Gastrocnemius medialis (tissue), 4 donors: ENCODE measurements around the gene OR6C75. TPM values are rescaled to one million over a fixed set of nuclear protein-coding genes. Genes with fewer than 3 reads are reported as not detected.
"Not testable (repeated sequence)": the region's sequence is repeated elsewhere in the genome, so short reads cannot be mapped to it uniquely, and the experiment has no call there.

ENCODE experiments used
- ATAC-seq, 2 donors: fragments of 150-250 bp; one replicate each; pipeline ENCODE4 v1.9.1; 2016
- DNase-seq, 2 donors: peaks; one replicate each; pipeline ENCODE4 v3.0.0-alpha.2; 2019
- H3K27ac ChIP-seq, 4 donors: fragments of 200-600 bp; sonication (generic); 1 replicate in 1 of 4; 2 replicates in 3 of 4; pipeline ENCODE4 v1.5.1; 2016 to 2018; ENCODE audit warnings: mild to moderate bottlenecking in 2 of 4, moderate library complexity in 1 of 4
- H3K27me3 ChIP-seq, 3 donors: fragments of 200-600 bp; sonication (generic) in 2 of 3; 1 replicate in 1 of 3; 2 replicates in 2 of 3; pipeline versions ENCODE4 v1.5.1 to v1.6.0; 2016 to 2019; ENCODE audit warnings: mild to moderate bottlenecking in 1 of 3, moderate library complexity in 1 of 3
- H3K36me3 ChIP-seq, 2 donors: fragments of 200-600 bp; sonication (generic) in 1 of 2; one replicate each; pipeline ENCODE4 v1.5.1; 2017 to 2018
- H3K4me1 ChIP-seq, 2 donors: fragments of 200-600 bp; sonication (generic) in 1 of 2; one replicate each; pipeline ENCODE4 v1.5.1; 2016 to 2017; ENCODE audit warnings: mild to moderate bottlenecking in 2 of 2
- H3K4me3 ChIP-seq, 4 donors: fragments of 200-600 bp; sonication (generic) in 3 of 4; 1 replicate in 1 of 4; 2 replicates in 3 of 4; pipeline ENCODE4 v1.5.1; 2016 to 2019; ENCODE audit warnings: mild to moderate bottlenecking in 2 of 4
- H3K9me3 ChIP-seq, 3 donors: fragments of 200-600 bp; sonication (generic) in 2 of 3; 1 replicate in 1 of 3; 2 replicates in 2 of 3; pipeline ENCODE4 v1.5.1; 2016 to 2019
- POLR2A ChIP-seq, 2 donors: fragments of 450-650 bp; IDR thresholded peaks; one replicate each; pipeline ENCODE4 v1.6.1; 2017; ENCODE audit warnings: antibody characterized with exemption in 2 of 2, mild to moderate bottlenecking in 2 of 2, moderate library complexity in 2 of 2
- in situ Hi-C, 4 donors: fragments of 200-750 bp; cut with MboI; loops; one replicate each; pipeline versions ENCODE4 v1.15.0 to v1.8.0; 2017; ENCODE audit warnings: low sequenced_read_pairs in 4 of 4
- intact Hi-C: fragments of 100-400 bp; cut with DNase I; formaldehyde crosslinking; loops from one replicate; pipeline ENCODE4 v1.15.1; 2023; ENCODE audit warnings: low total_unique reads
- total RNA-seq, 4 donors: library from RNA; depleted of rRNA; stranded (reverse); fragments of >200 nt; gene quantifications; one replicate each; pipeline versions ENCODE4 v1.1.0 to v1.2.3, GENCODE V29; 2016
- TF ChIP-seq, protein P1 (sequence below), 5 experiments: fragments of 450-650 bp in 3 of 5; fragments of 200-600 bp in 2 of 5; sonication (generic) in 2 of 5; IDR thresholded peaks in 4 of 5; conservative IDR thresholded peaks in 1 of 5; 1 replicate in 4 of 5; 2 replicates in 1 of 5; pipeline ENCODE4 v1.5.1; 2016 to 2019; ENCODE audit warnings: antibody characterized with exemption in 5 of 5, mild to moderate bottlenecking in 3 of 5, moderate library complexity in 3 of 5

The OR6C75 gene
- total RNA-seq, 4 donors from 2014 or later: not detected

- Histone ChIP-seq H3K27ac (no peak overlapping the region), H3K9me3 (no peaks in the 10 kb centered on the region), H3K27me3 (no peaks in the 10 kb centered on the region), H3K4me3 (no peak overlapping the region), H3K4me1 (no peaks in the 10 kb centered on the region), H3K36me3 (no peaks in the 10 kb centered on the region)
- in situ Hi-C loops: no loop called here
- no peak for DNase-seq
- ATAC-seq: no peak
- intact Hi-C loops: no loop called here
- no peak for TF ChIP-seq POLR2A (IDR thresholded peaks at IDR 0.05)
- TF ChIP-seq, protein P1, sequence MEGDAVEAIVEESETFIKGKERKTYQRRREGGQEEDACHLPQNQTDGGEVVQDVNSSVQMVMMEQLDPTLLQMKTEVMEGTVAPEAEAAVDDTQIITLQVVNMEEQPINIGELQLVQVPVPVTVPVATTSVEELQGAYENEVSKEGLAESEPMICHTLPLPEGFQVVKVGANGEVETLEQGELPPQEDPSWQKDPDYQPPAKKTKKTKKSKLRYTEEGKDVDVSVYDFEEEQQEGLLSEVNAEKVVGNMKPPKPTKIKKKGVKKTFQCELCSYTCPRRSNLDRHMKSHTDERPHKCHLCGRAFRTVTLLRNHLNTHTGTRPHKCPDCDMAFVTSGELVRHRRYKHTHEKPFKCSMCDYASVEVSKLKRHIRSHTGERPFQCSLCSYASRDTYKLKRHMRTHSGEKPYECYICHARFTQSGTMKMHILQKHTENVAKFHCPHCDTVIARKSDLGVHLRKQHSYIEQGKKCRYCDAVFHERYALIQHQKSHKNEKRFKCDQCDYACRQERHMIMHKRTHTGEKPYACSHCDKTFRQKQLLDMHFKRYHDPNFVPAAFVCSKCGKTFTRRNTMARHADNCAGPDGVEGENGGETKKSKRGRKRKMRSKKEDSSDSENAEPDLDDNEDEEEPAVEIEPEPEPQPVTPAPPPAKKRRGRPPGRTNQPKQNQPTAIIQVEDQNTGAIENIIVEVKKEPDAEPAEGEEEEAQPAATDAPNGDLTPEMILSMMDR (IDR thresholded peaks at IDR 0.05 in 4 of 5, conservative IDR thresholded peaks at IDR 0.05 in 1 of 5): no peak
Observed at GRCh38 chr12:55392032-55392795, 29.4 kb downstream of the OR6C75 start.

DNA sequence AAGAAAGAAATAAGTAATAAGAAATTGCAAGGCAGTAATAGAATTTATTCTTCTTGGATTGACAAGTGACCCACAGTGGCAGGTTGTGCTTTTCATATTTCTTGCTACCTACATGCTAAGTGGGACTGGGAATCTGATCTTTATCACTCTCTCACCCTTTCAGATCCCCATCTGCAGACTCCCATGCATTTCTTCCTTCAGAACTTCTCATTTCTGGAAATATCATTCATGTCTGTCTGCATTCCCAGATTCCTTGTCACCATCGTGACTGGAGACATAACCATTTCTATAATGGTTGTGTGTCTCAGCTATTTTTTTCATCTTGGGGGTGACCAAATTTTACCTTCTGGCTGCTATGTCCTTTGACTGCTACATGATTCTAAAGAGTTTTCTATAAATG lies 33.6 kb downstream of the OR6C75 start:
- in situ Hi-C loops (no loop called here), intact Hi-C loops (no loop called here)

DNA sequence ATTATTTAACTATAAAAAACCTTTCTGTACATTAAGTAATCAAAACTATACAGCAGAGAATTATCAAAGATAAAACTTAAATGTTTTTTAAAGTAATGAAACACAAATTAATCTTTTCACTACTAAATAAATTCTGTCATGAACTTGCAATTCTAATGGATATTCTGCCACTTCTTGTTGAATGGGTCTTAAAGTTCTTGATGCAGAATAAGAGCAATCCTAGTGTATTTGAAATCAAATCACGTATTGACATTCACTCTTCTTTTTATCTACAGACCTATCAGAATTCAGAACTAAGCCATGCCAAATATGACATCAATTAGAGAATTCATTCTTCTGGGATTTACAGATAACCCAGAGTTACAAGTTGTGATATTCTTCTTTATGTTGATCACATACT lies 37.5 kb downstream of the OR6C75 start, which contains the start of gene OR6C65:
TSS of gene OR6C65 (plus strand) at position 301 of the 400 bp plus-strand sequence. CDS start at position 301, 0 bp downstream.
- no peaks in the 10 kb centered on the region for H3K27me3 ChIP-seq
- H3K27ac ChIP-seq: no peak within 1 kb of the TSS
- no peak within 1 kb of the TSS for H3K4me3 ChIP-seq
- no peaks in the 10 kb centered on the region for H3K4me1 ChIP-seq
- DNase-seq (no peak), ATAC-seq (no peak)
- intact Hi-C loops (no loop called here), in situ Hi-C loops (no loop called here)
- no peaks in the 10 kb centered on the region for H3K36me3 ChIP-seq
- H3K9me3 ChIP-seq: peaks cover 0 to 2% (median 0%) of the 10 kb centered on the region in 3 donors
- TF ChIP-seq POLR2A (IDR thresholded peaks at IDR 0.05): no peak

More for the DNA sequence above, 33.6 kb downstream of the OR6C75 start:
- Histone ChIP-seq H3K27ac (no peak overlapping the region), H3K4me1 (no peaks in the 10 kb centered on the region), H3K27me3 (no peaks in the 10 kb centered on the region), H3K36me3 (no peaks in the 10 kb centered on the region), H3K4me3 (no peak overlapping the region), H3K9me3 (no peaks in the 10 kb centered on the region)
- DNase-seq (no peak), ATAC-seq (no peak)
- no peak for TF ChIP-seq POLR2A (IDR thresholded peaks at IDR 0.05)
- TF ChIP-seq, protein P1 (IDR thresholded peaks at IDR 0.05 in 4 of 5, conservative IDR thresholded peaks at IDR 0.05 in 1 of 5): no peak

DNA sequence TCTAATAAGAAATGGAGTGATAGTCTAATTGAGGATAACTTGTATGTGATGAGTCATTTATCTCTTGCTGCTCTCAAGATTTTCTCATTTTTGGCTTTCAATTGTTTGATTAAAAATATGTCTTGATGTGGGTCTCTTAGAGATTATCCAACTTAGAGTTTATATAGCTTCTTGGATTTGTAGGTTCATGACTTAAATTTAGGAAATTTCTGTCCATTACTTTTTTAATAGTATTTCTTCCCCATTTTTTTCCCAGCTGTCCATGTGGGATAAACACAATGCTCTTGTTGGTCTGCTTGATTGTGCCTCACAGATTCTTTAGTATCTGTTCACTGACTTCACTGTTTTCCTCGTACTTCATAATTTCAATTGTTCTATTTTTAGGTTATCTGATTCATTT lies 45.1 kb downstream of the OR6C75 start:
- Histone ChIP-seq H3K4me3 (no peak overlapping the region), H3K9me3 (peaks cover 0 to 2% (median 0%) of the 10 kb centered on the region in 3 donors), H3K4me1 (no peaks in the 10 kb centered on the region), H3K27me3 (no peaks in the 10 kb centered on the region), H3K27ac (no peak overlapping the region), H3K36me3 (no peaks in the 10 kb centered on the region)
- no peak for DNase-seq
- TF ChIP-seq POLR2A (IDR thresholded peaks at IDR 0.05): no peak
- TF ChIP-seq, protein P1 (IDR thresholded peaks at IDR 0.05 in 4 of 5, conservative IDR thresholded peaks at IDR 0.05 in 1 of 5): no peak
- intact Hi-C loops (no loop called here), in situ Hi-C loops (no loop called here)
- ATAC-seq: no peak

GRCh38 chr12:55409133-55409532 lies 46.4 kb downstream of the OR6C75 start:
- H3K27ac ChIP-seq, H3K9me3 ChIP-seq, H3K4me3 ChIP-seq, H3K27me3 ChIP-seq, H3K36me3 ChIP-seq, DNase-seq, H3K4me1 ChIP-seq, intact Hi-C loops, ATAC-seq, in situ Hi-C loops: not testable (repeated sequence)

DNA sequence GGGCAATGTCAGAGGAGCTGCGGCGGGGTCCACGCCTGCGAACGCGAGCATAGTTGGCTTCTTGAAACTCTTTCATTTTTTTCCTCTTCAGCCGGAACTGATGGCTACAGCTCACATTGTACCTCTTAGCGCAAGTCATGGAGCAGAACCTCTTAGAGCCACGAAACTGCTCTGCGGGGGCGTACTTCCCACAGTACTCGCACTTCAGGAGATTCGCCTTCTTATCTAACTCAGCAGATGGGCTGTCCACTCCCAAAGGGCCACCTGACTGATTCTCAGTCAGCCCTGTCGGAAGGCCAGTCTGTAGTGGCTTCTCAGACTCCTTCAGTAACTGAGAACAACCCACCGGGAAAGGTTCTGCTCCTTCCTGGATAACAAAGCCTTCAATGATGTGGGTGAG lies 49.4 kb downstream of the OR6C75 start:
- H3K27me3 ChIP-seq, DNase-seq, in situ Hi-C loops, H3K4me1 ChIP-seq, ATAC-seq, intact Hi-C loops, H3K36me3 ChIP-seq, H3K9me3 ChIP-seq, H3K27ac ChIP-seq, H3K4me3 ChIP-seq: not testable (repeated sequence)

- DNase-seq, H3K4me1 ChIP-seq, H3K9me3 ChIP-seq: not testable (repeated sequence)
Observed at GRCh38 chr12:55413498-55414388, 51.0 kb downstream of the OR6C75 start.

DNA sequence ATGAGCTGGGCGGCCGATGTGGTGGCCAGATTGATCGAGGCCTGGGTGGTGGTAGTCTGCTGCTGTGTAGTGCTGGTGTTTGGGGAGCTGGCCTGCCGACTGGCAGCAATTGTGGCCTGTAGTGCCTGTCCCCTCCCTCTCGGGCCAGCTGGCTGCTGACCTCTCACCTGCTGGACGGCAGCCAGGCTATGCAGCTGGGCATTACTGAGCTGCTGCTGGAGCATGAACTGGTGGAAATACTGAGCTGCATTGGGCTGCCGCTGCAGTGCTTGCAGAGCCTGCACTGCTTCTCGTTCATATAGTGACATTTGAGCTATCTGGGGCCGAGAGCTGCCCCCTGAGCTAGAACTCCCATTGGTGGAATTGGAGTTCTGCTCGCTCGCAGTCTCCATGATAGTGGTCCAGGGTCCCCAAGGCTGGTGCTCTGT lies 51.6 kb downstream of the OR6C75 start:
- DNase-seq, in situ Hi-C loops, H3K9me3 ChIP-seq, H3K36me3 ChIP-seq, intact Hi-C loops, H3K27me3 ChIP-seq, H3K4me3 ChIP-seq, H3K4me1 ChIP-seq, H3K27ac ChIP-seq, ATAC-seq: not testable (repeated sequence)

More at GRCh38 chr12:55413498-55414388, 51.0 kb downstream of the OR6C75 start:
- ATAC-seq, in situ Hi-C loops, H3K27me3 ChIP-seq, H3K36me3 ChIP-seq, H3K27ac ChIP-seq, intact Hi-C loops, H3K4me3 ChIP-seq: not testable (repeated sequence)
